GM06990 (cell line): ENCODE measurements around the gene KRT20.

ENCODE experiments used
- DNase-seq: peaks from one replicate; pipeline ENCODE4 v3.0.0-alpha.2; 2011; ENCODE audit not compliant: insufficient read length; ENCODE audit errors: extremely low read depth
- H3K27me3 ChIP-seq: replicated peaks from 2 replicates; pipeline ENCODE4 v1.6.0; 2011; ENCODE audit warnings: low read length; ENCODE audit not compliant: control insufficient read depth, insufficient read depth
- H3K36me3 ChIP-seq: 2 replicates; pipeline ENCODE4 v1.5.1; 2011; ENCODE audit warnings: low read length; ENCODE audit not compliant: control insufficient read depth, insufficient read depth
- H3K4me3 ChIP-seq: replicated peaks from 2 replicates; pipeline ENCODE4 v1.5.1; 2011; ENCODE audit warnings: low read depth, mild to moderate bottlenecking, control low read depth, low read length
- TF ChIP-seq, protein P1 (sequence below): IDR thresholded peaks from 2 replicates; pipeline ENCODE4 v1.5.1; 2011; ENCODE audit warnings: low read length, control low read depth, mild to moderate bottlenecking, inconsistent platforms; ENCODE audit not compliant: insufficient read depth, poor library complexity, severe bottlenecking

The KRT20 gene

DNA sequence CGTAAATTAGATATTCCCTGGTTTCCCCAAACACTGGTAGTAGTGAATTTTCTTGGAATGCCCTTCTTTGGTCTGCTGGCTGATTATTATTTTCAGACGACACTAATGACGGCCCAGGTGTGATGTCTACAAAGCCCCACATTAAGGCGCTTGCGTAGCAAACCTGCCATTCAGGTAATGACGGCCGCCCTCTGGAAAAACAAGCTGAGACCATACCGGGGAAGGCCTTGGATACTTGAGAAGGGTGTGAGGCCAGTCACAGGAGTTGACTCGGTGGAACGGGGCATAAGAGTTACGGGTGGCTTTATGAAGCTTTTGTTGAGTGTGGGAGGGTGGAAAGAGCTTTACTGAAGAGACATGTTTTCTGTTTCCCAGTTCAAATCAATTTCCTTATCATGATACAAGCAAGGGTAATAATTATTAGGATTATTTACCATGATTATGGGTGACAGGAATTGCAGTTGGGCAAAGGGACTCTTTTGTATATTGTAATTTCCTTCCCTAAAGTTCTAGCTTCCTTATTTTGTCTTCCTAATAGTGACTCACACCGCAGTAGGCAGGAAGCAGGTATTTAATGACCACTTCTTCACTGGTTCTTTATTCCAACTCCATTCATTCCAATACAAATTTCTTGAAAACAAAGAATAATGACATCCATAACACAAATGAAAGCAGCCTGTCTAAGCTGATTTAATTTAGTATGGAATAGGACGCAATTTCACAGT lies 27.6 kb upstream of the KRT20 start:
- no peaks in the 10 kb centered on the region; the same call in none of the 2 replicates for H3K27me3 ChIP-seq
- no peak for DNase-seq
- H3K36me3 ChIP-seq: no peaks in the 10 kb centered on the region
- H3K4me3 ChIP-seq: no peak overlapping the region
- TF ChIP-seq, protein P1, sequence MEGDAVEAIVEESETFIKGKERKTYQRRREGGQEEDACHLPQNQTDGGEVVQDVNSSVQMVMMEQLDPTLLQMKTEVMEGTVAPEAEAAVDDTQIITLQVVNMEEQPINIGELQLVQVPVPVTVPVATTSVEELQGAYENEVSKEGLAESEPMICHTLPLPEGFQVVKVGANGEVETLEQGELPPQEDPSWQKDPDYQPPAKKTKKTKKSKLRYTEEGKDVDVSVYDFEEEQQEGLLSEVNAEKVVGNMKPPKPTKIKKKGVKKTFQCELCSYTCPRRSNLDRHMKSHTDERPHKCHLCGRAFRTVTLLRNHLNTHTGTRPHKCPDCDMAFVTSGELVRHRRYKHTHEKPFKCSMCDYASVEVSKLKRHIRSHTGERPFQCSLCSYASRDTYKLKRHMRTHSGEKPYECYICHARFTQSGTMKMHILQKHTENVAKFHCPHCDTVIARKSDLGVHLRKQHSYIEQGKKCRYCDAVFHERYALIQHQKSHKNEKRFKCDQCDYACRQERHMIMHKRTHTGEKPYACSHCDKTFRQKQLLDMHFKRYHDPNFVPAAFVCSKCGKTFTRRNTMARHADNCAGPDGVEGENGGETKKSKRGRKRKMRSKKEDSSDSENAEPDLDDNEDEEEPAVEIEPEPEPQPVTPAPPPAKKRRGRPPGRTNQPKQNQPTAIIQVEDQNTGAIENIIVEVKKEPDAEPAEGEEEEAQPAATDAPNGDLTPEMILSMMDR: no peak

DNA sequence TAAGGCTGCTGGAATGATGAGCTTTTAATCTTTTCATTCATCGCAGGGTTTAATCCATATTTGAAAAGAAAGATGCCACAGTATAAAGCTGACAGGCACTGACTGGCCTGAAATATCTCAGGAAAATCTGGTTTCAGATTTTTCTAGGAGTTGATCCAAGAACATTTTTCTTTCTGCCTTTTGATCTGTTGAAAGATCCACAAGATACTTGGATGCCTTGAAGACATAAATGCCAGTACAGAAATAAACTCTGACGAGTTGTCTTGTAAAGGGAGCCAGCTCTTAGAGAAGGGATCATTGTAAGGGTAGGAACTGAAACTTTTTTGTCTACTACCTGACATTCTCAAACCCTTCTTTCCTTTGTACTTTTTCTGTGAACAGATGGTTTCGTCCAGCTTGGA lies 25.4 kb upstream of the KRT20 start:
- no peak overlapping the region for H3K4me3 ChIP-seq
- DNase-seq: no peak
- no peaks in the 10 kb centered on the region; the same call in none of the 2 replicates for H3K27me3 ChIP-seq

DNA sequence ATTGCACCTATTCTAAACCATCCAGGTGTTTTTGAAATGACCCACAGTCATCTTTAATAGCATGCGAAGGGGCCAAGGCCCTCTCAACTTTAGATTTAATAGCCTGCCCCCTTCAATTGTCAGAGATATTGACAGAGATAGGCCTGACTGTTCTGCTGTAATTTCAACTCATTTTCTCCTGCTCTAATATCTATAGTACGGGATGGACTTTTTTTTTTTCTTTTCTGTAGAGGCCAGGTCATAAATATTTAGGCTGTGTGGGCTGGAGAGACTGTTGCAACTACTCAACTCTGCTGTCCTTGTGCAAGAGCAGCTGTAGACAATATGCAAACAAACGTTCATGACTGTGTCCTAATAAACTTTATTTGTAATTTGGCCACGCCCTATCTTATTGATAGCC lies 24.7 kb upstream of the KRT20 start:
- no peak for DNase-seq
- TF ChIP-seq, protein P1: no peak
- Histone ChIP-seq H3K36me3 (no peaks in the 10 kb centered on the region), H3K27me3 (no peaks in the 10 kb centered on the region; the same call in none of the 2 replicates), H3K4me3 (no peak overlapping the region)

More for the DNA sequence above, 25.4 kb upstream of the KRT20 start:
- TF ChIP-seq, protein P1: no peak
- no peaks in the 10 kb centered on the region for H3K36me3 ChIP-seq

DNA sequence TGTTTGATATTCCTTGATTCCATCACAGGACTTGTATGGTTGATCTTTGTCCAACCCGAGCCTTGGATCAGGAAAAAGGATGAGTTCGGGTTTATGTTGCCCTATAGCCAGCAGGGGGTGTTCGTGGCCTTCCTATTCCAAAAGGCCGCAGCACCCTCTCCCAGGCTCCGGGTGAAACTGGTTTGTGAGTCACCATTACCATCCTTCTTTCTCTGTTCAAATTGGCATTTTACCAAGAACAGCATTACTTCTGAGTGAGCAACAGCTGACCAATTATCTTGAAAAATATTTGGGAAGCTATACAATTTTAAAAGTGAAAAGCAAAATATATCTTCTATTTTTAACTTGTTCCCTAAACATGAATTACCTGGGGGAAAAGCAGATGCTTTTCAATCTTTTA lies 24.3 kb upstream of the KRT20 start:
- no peak for DNase-seq
- Histone ChIP-seq H3K27me3 (no peaks in the 10 kb centered on the region; the same call in none of the 2 replicates), H3K4me3 (no peak overlapping the region), H3K36me3 (no peaks in the 10 kb centered on the region)
- TF ChIP-seq, protein P1: peak; percentile 73

DNA sequence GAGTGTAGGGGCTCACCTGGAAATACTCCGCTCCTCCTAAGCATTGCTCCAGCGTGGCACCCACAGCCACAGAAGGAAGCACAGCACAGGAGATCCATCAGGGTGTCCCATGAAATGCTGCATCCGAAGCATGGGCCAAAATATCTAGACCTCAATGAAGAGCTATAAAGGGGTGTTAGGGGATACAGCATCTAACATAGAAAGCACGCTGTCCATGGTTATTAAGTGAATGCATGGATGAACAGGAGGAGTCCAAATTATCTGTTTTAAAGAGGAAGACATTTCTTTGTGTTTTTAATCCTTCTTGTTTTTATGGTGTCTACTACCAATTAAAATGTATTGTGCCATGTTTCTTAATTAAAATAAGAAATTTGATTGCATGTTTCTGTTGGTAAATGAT lies 21.6 kb upstream of the KRT20 start:
- no peaks in the 10 kb centered on the region for H3K36me3 ChIP-seq
- TF ChIP-seq, protein P1: no peak
- no peak overlapping the region for H3K4me3 ChIP-seq
- no peaks in the 10 kb centered on the region; the same call in none of the 2 replicates for H3K27me3 ChIP-seq
- no peak for DNase-seq
